Daoy (cell line): ENCODE data around the gene S100A10. TPM values are rescaled to one million over a fixed set of nuclear protein-coding genes. Genes with fewer than 3 reads are reported as not detected.

Source experiments
- DNase-seq: peaks from one replicate; pipeline ENCODE4 v3.0.0-alpha.2; 2015; ENCODE audit warnings: low read depth
- total RNA-seq: library from RNA; depleted of rRNA; stranded (reverse); fragments of >200 nt; shearing (Covaris generic); gene quantifications from 2 replicates; pipeline ENCODE4 v1.2.3, GENCODE V29; 2014; rRNA removed

Gene S100A10, protein sequence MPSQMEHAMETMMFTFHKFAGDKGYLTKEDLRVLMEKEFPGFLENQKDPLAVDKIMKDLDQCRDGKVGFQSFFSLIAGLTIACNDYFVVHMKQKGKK
- total RNA-seq, result 68.5 and 77.3 TPM in 2 replicates

DNA sequence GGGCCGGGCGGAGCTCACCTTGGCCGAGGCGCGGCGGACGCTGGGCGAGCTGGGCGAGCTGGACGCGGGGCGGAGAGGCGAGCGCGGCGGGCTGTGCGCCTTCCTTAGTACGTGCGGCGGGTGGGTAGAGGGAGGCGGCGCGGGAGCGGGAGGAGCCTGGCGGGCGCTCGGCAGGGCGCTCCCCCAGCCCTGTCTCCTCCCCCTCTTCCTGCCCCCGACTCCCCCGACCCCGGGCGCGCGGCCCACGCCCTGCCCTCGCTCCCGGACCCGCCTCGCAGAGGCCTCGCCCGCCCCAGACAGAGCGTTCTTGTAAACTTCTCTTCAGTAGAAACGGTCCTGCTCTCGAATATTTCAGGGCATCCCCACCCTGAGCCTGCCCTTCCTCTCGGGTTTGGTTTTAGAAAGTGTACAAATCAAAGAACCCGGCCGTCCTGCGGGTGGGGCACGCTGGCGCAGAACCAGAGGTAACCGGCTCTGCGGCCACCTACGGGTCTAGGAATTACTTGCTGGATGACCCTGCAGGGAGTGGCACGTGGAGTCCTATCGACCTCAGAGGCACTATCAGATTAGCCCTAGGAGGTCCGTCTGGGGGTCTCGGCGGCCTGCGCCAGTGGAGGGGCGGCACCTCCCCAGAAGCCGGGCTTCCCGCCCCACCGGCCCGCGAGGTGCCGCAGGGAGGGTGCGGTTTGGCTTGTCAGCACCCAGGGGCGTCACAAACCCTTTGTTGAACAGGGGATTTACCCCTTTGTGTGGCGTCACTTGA is at the start of gene S100A10:
TSS of gene S100A10 (minus strand) at position 126 of the 763 bp plus-strand sequence. CDS start 7,629 bp downstream, outside the sequence.
- peak; percentile 92 for DNase-seq

- DNase-seq, result no peak
These were observed 48.4 kb upstream of the S100A10 start for GRCh38 chr1:152042030-152042429.

GRCh38 chr1:152039886-152040285 is 46.2 kb upstream of the S100A10 start:
- DNase-seq, result no peak

GRCh38 chr1:152039461-152039860 is 45.8 kb upstream of the S100A10 start:
- DNase-seq, result no peak

GRCh38 chr1:152038871-152039270 is 45.2 kb upstream of the S100A10 start:
- no peak for DNase-seq

DNA sequence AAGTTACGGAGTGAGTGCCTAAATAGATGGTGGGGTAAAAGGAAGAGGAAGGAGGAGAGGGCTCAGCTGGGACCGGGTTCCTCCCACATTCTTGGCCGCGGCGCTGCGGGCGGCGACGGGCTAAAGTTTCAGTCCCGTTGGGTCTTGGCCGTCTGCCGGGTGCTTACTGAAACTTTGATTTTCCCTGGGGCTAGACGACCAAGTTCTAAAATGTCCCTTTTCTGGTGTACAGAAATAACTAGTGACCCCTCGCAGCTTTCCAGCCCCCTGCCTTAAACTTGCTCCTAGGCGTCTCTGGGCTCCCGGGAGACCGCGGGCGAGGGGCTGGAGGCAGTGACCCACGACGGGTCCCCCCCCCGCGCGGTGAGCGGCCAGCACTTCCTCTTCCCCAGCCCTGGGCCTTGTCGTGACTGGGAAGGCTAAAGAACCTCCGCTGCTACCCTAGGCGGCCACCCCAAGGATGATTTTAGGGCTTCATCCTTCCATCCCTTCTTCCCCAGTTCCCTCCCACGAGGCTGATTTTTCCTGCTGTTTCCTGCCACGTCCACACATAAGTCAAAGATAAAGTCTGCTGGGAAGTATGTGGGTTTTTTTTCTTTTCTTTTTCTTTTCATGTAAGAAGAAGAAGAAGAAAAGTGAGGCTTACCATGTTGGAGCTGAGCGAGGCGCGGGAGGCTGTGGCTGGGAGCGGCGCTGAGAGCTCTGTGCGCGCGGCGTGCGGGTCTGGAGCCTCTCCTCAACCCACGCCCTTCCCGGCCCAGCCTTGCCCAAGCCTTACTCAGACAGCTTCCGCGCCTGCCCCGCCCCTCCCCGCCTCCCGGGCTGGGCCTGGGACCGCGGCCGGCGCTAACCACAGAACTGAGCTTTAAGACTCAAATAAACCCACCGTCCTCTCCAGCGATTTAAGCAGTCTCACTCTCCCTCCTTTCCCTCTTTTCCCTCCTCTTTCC is 42.9 kb upstream of the S100A10 start, which contains the start of gene S100A11:
TSS of gene S100A11 (minus strand) at position 738 of the 950 bp plus-strand sequence. CDS start at position 649, 89 bp downstream.
- peak; percentile 96 for DNase-seq

DNA sequence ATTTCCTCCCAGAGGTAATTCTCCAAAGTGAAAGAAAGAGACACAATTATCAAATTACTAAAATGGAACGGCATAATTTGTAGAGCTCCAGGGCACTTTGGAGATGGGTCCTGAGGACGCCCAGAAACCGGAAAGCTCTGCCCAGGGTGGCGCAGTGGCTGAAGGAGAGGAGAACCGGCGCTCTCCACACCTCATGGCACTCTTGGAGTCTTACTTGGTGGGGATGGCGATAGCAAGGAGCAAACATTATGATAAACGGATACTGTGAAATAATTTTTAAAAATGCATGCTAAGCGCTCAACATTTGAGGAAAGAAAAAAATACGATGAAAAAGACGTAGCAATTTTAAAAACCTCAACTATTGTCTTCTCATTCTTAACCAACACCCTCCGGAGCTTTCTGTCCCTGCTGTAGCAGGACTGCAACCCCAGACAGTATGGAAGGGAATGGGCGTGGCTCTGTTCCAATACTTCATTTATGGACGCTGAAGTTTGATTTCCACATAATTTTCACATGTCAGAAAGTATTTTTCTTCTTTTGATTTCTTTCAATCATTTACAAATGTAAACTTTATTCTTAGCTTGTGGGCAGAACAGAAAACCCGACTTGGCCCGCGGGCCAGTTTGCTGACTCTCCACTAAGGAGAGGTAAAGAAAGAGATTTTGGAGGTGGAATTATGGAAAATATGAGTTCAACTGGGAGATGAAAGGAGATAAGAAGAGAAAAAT is 42.0 kb upstream of the S100A10 start:
- DNase-seq, result peak; percentile 44

- DNase-seq, result peak; percentile 77
These were observed 41.2 kb upstream of the S100A10 start for GRCh38 chr1:152034654-152035538.

DNA sequence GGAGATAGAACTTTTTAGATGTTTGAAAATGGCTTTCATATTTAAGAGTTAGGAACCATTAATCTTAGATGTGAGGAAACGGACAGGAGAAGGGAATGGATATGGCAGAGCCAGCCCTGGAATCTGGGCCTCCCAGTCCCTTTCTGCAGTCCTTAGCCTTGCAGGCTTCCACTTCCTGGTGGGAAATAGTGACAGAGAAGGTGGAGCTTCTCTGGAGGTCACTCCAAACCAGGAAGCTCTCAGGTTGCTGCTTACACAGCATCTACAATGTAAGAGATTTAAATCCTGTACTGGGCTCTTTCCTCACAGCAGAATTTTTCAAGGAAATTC is 40.6 kb upstream of the S100A10 start:
- DNase-seq, result no peak

DNA sequence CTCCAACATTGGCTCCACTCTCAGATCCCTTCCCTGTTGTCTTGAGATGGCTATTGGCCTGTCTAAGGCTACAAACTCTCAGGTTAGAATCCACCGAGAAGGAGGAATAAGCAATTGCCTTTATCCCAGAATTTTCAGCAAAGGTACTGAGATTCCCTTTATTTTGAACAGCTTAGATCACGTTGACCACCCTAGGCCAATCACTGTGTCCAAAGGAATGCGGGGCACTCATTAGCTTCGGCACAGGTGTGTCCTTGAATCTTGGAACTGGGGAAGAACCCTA is 36.2 kb upstream of the S100A10 start:
- DNase-seq, result no peak

GRCh38 chr1:152029144-152029928 is 35.7 kb upstream of the S100A10 start:
- DNase-seq, result peak; percentile 20

GRCh38 chr1:152026895-152027294 is 33.2 kb upstream of the S100A10 start:
- DNase-seq, result no peak

GRCh38 chr1:152024223-152024622 is 30.6 kb upstream of the S100A10 start:
- DNase-seq, result no peak

- DNase-seq, result no peak
These were observed 29.6 kb upstream of the S100A10 start for GRCh38 chr1:152023221-152023620.

GRCh38 chr1:152022474-152022873 is 28.8 kb upstream of the S100A10 start:
- no peak for DNase-seq

DNA sequence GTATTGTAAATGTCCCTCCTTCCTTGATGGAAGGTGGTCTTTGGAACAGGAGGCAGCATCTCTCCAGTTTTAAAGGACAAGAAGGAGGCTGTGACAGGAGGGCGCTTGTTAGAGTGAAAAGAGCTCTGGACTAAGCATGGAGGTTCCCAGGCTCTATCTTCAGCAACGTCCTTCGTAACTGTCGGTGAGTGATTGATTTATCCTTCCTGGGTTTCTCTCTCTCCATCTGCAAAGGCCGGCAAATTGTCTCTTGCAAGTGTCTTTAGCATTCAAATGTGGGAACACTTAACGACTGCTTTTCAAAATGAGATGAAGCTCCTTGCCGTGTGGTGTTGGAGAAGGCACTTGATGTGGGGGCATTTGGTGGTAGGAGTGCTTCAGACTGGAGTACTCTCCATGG is 27.9 kb upstream of the S100A10 start:
- no peak for DNase-seq

- DNase-seq, result no peak
These were observed 27.2 kb upstream of the S100A10 start for GRCh38 chr1:152020849-152021248.

DNA sequence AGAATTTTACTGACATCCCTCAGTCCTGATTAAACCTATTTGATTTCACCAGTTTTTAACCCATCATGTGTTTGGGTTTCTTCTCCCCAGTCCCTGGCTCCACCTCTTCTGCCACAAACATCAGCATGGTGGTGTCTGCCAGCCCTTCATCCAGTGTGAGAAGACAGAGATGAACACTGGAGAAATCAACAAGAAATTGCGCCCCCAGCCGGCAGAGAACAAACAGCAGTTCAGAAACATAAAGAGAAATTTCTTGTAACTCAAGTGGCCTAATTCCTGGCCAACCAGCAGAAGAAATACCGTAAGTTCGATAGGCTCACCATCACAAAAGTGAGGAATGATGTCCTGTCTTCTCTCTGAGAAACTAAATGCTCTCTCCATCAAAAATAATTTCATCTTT is 24.9 kb upstream of the S100A10 start:
- DNase-seq, result peak; percentile 15

GRCh38 chr1:152015766-152016165 is 22.1 kb upstream of the S100A10 start:
- DNase-seq, result no peak

DNA sequence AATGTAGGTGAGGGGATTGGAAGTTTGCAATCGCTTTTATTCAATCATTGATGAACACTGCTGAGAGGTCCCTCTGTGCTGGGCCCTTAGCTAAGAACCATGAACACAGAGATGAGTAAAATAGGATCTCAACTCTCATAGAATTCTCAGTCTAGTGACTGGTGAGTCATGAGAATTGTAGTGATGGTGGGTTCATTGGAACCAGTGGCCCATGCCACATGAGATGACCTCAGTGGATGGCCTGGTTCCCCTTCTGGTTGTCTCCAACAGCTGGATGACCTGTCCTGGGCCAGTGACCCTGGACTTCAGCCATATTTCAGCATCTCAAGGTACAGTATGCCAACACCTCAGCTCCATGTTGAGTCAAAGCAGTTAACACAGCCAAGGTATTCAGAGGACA is 21.3 kb upstream of the S100A10 start:
- DNase-seq, result no peak
